GM10248 (cell line): Measurements from ENCODE around the gene MDFIC.

Source experiments
- CTCF ChIA-PET: fragments of 300-600 bp; sonication (Branson Sonifier 250); formaldehyde crosslinking; extraction: SDS; loops from one replicate; lab custom pipeline; 2021; ENCODE audit warnings: antibody characterized with exemption; lab: Yijun Ruan, JAX
- POLR2A ChIA-PET: fragments of 350-650 bp; sonication (Branson Sonifier 250); formaldehyde crosslinking; extraction: SDS; loops from one replicate; lab custom pipeline; 2020; ENCODE audit warnings: antibody characterized with exemption; lab: Yijun Ruan, JAX
- DNase-seq: peaks from one replicate; pipeline ENCODE4 v3.0.0; 2012; ENCODE audit errors: extremely low spot score
- CTCF ChIP-seq: IDR thresholded peaks from 2 replicates; pipeline ENCODE4 v1.5.1; 2012; ENCODE audit warnings: mild to moderate bottlenecking, low read depth; ENCODE audit errors: extremely low read depth, missing control alignments, control extremely low read depth

The MDFIC gene

GRCh38 chr7:114889646-114890285 lies 32.1 kb upstream of the MDFIC start:
- POLR2A ChIA-PET = no interaction called here
- CTCF ChIA-PET = interaction anchor here (1.2 kb wide), 1 partner anchor 9 kb away, joined by 5 read pairs; no protein-coding TSS in a partner anchor
- peak; percentile 20 for DNase-seq
- no peak for TF ChIP-seq CTCF

- no peak for TF ChIP-seq CTCF
- CTCF ChIA-PET = interaction anchor here (0.7 kb wide), 1 partner anchor 9 kb away, joined by 3 read pairs; no protein-coding TSS in a partner anchor
- DNase-seq = no peak
- POLR2A ChIA-PET = no interaction called here
These were observed 31.3 kb upstream of the MDFIC start for GRCh38 chr7:114890561-114890960.

- DNase-seq = no peak
- no peak for TF ChIP-seq CTCF
- ChIA-PET CTCF (interaction anchor here (1.0 to 2.8 kb wide), 5 partner anchors 9 to 41 kb away, joined by 3 to 11 read pairs (median 3); no protein-coding TSS in a partner anchor), POLR2A (no interaction called here)
These were observed 21.8 kb upstream of the MDFIC start for GRCh38 chr7:114900127-114900526.

- CTCF ChIA-PET = interaction anchor here (1.8 to 2.1 kb wide), 2 partner anchors 8 to 13 kb away, joined by 5 to 7 read pairs; no protein-coding TSS in a partner anchor
- DNase-seq = no peak
- POLR2A ChIA-PET = no interaction called here
- no peak for TF ChIP-seq CTCF
These were observed 20.1 kb upstream of the MDFIC start for GRCh38 chr7:114901771-114902170.

GRCh38 chr7:114903131-114903530 lies 18.8 kb upstream of the MDFIC start:
- ChIA-PET CTCF (interaction anchor here (0.9 to 1.8 kb wide), 2 partner anchors 9 to 12 kb away, joined by 3 to 5 read pairs; no protein-coding TSS in a partner anchor), POLR2A (no interaction called here)
- no peak for TF ChIP-seq CTCF
- DNase-seq = no peak

- DNase-seq = no peak
- TF ChIP-seq CTCF = no peak
- POLR2A ChIA-PET = no interaction called here
- CTCF ChIA-PET = interaction anchor here (2.1 kb wide), 1 partner anchor 9 kb away, joined by 7 read pairs; no protein-coding TSS in a partner anchor
These were observed 11.1 kb upstream of the MDFIC start for GRCh38 chr7:114910787-114911186.
